ENCODE results near the gene CROCC. TPM values are rescaled to one million over a fixed set of nuclear protein-coding genes. Genes with fewer than 3 reads are reported as not detected.

CROCC gene
- total and polyA plus RNA-seq, 9 of the 15 experiments (the other 6 are each of a cell fraction or from before 2014, with no cell fraction given) = 0.17 to 15.4 (median 7.6) TPM

- no peak for ATAC-seq
- no peaks in the 10 kb centered on the region for H3K9me3 ChIP-seq (replicated peaks; ENCODE audit: control insufficient read depth, insufficient read depth, low read depth, low read length)
- TF ChIP-seq HMG20A (CRISPR knock-in tag; conservative IDR thresholded peaks at IDR 0.05) = no peak
- TF ChIP-seq ZEB2 (IDR thresholded peaks at IDR 0.05) = no peak
- TF ChIP-seq ZNF277 (CRISPR knock-in tag; IDR thresholded peaks at IDR 0.05; ENCODE audit: borderline replicate concordance) = no peak
- no peak for TF ChIP-seq CBX3 (IDR thresholded peaks at IDR 0.05; ENCODE audit: borderline replicate concordance in 1 of 2, low read length in 2 of 2)
- no peak for TF ChIP-seq RBM22 (IDR thresholded peaks at IDR 0.05; ENCODE audit: low read depth, low read length, poor library complexity, severe bottlenecking)
- TF ChIP-seq HDAC2 (IDR thresholded peaks at IDR 0.05) = no peak
- no peak for TF ChIP-seq CHD1 (IDR thresholded peaks at IDR 0.05; ENCODE audit: low read length)
- no peak for TF ChIP-seq MEIS2 (IDR thresholded peaks at IDR 0.05; ENCODE audit: partially characterized antibody)
- TF ChIP-seq ATF1 (CRISPR knock-in tag; IDR thresholded peaks at IDR 0.05) = no peak
- TF ChIP-seq ATF1 (tag; IDR thresholded peaks at IDR 0.05) = no peak
- no peak for TF ChIP-seq TCF15 (CRISPR knock-in tag; IDR thresholded peaks at IDR 0.05)
- TF ChIP-seq IRF2 (CRISPR knock-in tag; IDR thresholded peaks at IDR 0.05) = no peak
- TF ChIP-seq ELK3 (CRISPR knock-in tag; IDR thresholded peaks at IDR 0.05) = no peak
- no peak for TF ChIP-seq ZNF121 (CRISPR knock-in tag; conservative IDR thresholded peaks at IDR 0.05)
- no peak for TF ChIP-seq CBX5 (IDR thresholded peaks at IDR 0.05; ENCODE audit: borderline replicate concordance, low read depth)
- TF ChIP-seq ZNF354B (CRISPR knock-in tag; IDR thresholded peaks at IDR 0.05) = no peak
- H3K79me2 ChIP-seq (ENCODE audit: control insufficient read depth, insufficient read depth, low read length) = no peaks in the 10 kb centered on the region
- no peaks in the 10 kb centered on the region for H3K36me3 ChIP-seq (ENCODE audit: control insufficient read depth, insufficient read depth, low read length)
- intact Hi-C loops (cut with micrococcal nuclease) = loop anchor here (5.0 kb wide), 1 partner anchor 512 kb away; the partner anchor contains the start of gene NECAP2
- H4K20me1 ChIP-seq (replicated peaks; ENCODE audit: control insufficient read depth, insufficient read depth, low read length) = peaks cover 22% of the 10 kb centered on the region; the same call in 1 of the 2 replicates
- no peak overlapping the region for H3K4me2 ChIP-seq (ENCODE audit: insufficient read depth, low read length)
- H3K9ac ChIP-seq (ENCODE audit: insufficient read depth in 1 of 2, low read depth in 2 of 2, low read length in 2 of 2) = no peak overlapping the region
- no TSS peak for BruUV-seq (replicated peaks)
- no peak for FAIRE-seq
- POLR2A ChIA-PET = interaction anchor here (0.6 kb wide), 2 partner anchors 43 to 48 kb away, joined by 3 to 5 read pairs; no protein-coding TSS in a partner anchor
- in situ Hi-C loops (cut with MboI) = no loop called here
- no peak overlapping the region for H3K27ac ChIP-seq (ENCODE audit: extremely low read depth, low read depth, low read length)
- H3K27me3 ChIP-seq (ENCODE audit: control insufficient read depth in 2 of 2, insufficient read depth in 2 of 2, low read length in 2 of 2) = peaks cover 15 to 32% of the 10 kb centered on the region in 2 experiments; a peak in 4 of 5 replicates
- peaks cover 0 to 24% of the 10 kb centered on the region in 2 experiments; a peak in 3 of 5 replicates for H3K4me1 ChIP-seq (replicated peaks in 1 of 2; ENCODE audit: control insufficient read depth in 2 of 2, insufficient read depth in 2 of 2, low read length in 2 of 2)
- WGBS (ENCODE audit: insufficient coverage, low coverage, missing lambda C conversion rate) = 5% methylated on average over 18 of the region's 18 CpGs
- DNase-seq (ENCODE audit: extremely low read depth in 1 of 4, low spot score in 3 of 4) = no peak
- CTCF ChIA-PET (ENCODE audit: low intra/inter-chr PET ratio) = no interaction called here
- H3K9me1 ChIP-seq (ENCODE audit: control insufficient read depth, insufficient read depth, low read length) = peaks cover 4% of the 10 kb centered on the region
- no peak overlapping the region for H2AFZ ChIP-seq (ENCODE audit: low read depth, low read length)
- H3K4me3 ChIP-seq = no peak overlapping the region
Measured at GRCh38 chr1:16954579-16954978, 32.8 kb downstream of the CROCC start.
